GM18907 (cell line): Measurements from ENCODE around the gene LRPAP1.
A peak's percentile ranks its signal among the peaks of the same experiment; 100 is the strongest.
"Not testable (repeated sequence)": the region's sequence is repeated elsewhere in the genome, so short reads cannot be mapped to it uniquely, and the experiment has no call there.

Experiments
- ATAC-seq: cut with Tn5 transposase; IDR thresholded peaks from one replicate; pipeline ENCODE4 v1.9.1; 2021; ENCODE audit warnings: mild to moderate bottlenecking, moderate library complexity; ENCODE audit not compliant: unreplicated experiment

The LRPAP1 gene

GRCh38 chr4:3535812-3536211, 3.6 kb upstream of the LRPAP1 start:
- not testable (repeated sequence) for ATAC-seq

- no peak for ATAC-seq
These were observed 1.2 kb upstream of the LRPAP1 start for GRCh38 chr4:3533423-3533820.

- peak; percentile 33 for ATAC-seq
These were observed 665 bp upstream of the LRPAP1 start for GRCh38 chr4:3532751-3533422.

GRCh38 chr4:3531318-3531878, 824 bp downstream of the LRPAP1 start:
- ATAC-seq = no peak

GRCh38 chr4:3530663-3531254, 1.5 kb downstream of the LRPAP1 start:
- ATAC-seq = no peak

GRCh38 chr4:3530051-3530450, 2.2 kb downstream of the LRPAP1 start:
- ATAC-seq = no peak

GRCh38 chr4:3529363-3529762, 2.9 kb downstream of the LRPAP1 start:
- ATAC-seq = no peak

GRCh38 chr4:3527914-3528876, 4.0 kb downstream of the LRPAP1 start:
- ATAC-seq = no peak

- no peak for ATAC-seq
These were observed 4.9 kb downstream of the LRPAP1 start for GRCh38 chr4:3527101-3527913.

- ATAC-seq = no peak
These were observed 5.8 kb downstream of the LRPAP1 start for GRCh38 chr4:3526456-3526855.

GRCh38 chr4:3525532-3526430, 6.4 kb downstream of the LRPAP1 start:
- ATAC-seq = no peak

- ATAC-seq = no peak
These were observed 7.3 kb downstream of the LRPAP1 start for GRCh38 chr4:3524920-3525319.

- no peak for ATAC-seq
These were observed 7.9 kb downstream of the LRPAP1 start for GRCh38 chr4:3524349-3524748.

- no peak for ATAC-seq
These were observed 8.5 kb downstream of the LRPAP1 start for GRCh38 chr4:3523628-3524221.

- ATAC-seq = no peak
These were observed 9.0 kb downstream of the LRPAP1 start for GRCh38 chr4:3523146-3523627.

- ATAC-seq = no peak
These were observed 9.6 kb downstream of the LRPAP1 start for GRCh38 chr4:3522651-3523050.

- no peak for ATAC-seq
These were observed 9.9 kb downstream of the LRPAP1 start for GRCh38 chr4:3522326-3522640.

- ATAC-seq = no peak
These were observed 10.4 kb downstream of the LRPAP1 start for GRCh38 chr4:3521621-3522325.
